ENCODE results near the gene TGM3.

- TF ChIP-seq CTCF (tag by site-specific recombination; IDR thresholded peaks at IDR 0.05) (no peak), TCF7L2 (IDR thresholded peaks at IDR 0.05; ENCODE audit: borderline replicate concordance, low read depth, low read length) (no peak), ATF2 (tag by site-specific recombination; IDR thresholded peaks at IDR 0.05; ENCODE audit: low read depth) (no peak), KLF16 (tag by site-specific recombination; IDR thresholded peaks at IDR 0.05) (no peak), ZNF121 (tag by site-specific recombination; IDR thresholded peaks at IDR 0.05) (no peak)
These were observed at the start of gene TGM3 for GRCh38 chr20:2295886-2296515.

Data from HEK293 (cell line).